SK-MEL-5 (cell line): ENCODE data around the gene GPR37L1. TPM values are rescaled to one million over a fixed set of nuclear protein-coding genes. Genes with fewer than 3 reads are reported as not detected.
A peak's percentile ranks its signal among the peaks of the same experiment; 100 is the strongest.
"Not testable (repeated sequence)": the region's sequence is repeated elsewhere in the genome, so short reads cannot be mapped to it uniquely, and the experiment has no call there.

Source experiments
- DNase-seq: peaks from one replicate; pipeline ENCODE4 v3.0.0-alpha.2; 2016; ENCODE audit warnings: low read depth, low spot score
- in situ Hi-C: cut with HindIII; loops from 2 replicates; pipeline ENCODE4 v1.10.0; 2016; ENCODE audit warnings: low sequenced_read_pairs, high pct_unique_total_duplicates, low pct_unique_long_range_greater_than_20kb
- total RNA-seq: library from RNA; depleted of rRNA; stranded (reverse); fragments of >200 nt; shearing (Covaris generic); gene quantifications from 2 replicates; pipeline ENCODE4 v1.2.3, GENCODE V29; 2014

GPR37L1 gene
- total RNA-seq, 1 experiment from 2014 or later: not detected

DNA sequence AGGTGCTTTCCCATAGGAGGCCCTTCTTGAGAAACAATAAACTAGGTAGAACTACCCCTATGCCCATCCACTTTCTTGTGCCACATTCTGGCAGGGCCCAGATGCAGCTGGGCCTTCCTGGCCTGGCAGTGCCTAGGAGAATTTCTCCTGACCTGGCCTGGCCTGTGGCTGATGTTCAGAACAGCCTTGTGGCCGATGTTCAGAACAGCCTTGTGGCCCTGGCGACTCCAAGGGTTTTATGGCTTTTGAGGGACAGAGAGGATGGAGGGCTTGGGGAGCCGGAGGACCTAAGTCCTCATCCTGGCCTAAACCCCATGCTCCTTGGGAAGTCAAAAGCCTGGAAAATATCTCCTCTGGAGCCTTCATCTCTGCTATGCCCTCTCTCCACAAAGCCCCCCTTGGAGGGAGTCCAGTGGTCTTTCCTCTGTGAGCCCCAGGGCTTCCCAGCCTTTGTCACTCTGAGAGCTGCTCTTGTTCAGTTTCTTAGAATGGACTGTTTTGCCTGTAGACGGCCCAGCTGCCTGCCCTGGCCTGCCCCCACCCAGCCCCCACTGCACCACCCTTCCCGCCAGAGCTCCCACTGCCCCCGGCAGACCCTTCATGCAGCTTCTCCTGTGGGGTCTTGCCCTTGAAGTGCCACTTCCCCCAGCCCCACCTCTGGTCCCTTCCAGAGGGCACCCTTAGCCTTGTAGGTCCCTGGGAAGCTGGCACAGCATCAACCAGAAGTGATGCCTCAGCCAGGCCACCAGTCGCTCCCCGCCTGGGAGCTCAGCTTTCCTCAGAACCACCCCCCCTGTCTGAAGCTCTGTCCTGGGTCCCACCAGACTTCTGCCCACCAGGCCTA, 7.0 kb downstream of the GPR37L1 start:
- in situ Hi-C loops: no loop called here
- no peak for DNase-seq

DNA sequence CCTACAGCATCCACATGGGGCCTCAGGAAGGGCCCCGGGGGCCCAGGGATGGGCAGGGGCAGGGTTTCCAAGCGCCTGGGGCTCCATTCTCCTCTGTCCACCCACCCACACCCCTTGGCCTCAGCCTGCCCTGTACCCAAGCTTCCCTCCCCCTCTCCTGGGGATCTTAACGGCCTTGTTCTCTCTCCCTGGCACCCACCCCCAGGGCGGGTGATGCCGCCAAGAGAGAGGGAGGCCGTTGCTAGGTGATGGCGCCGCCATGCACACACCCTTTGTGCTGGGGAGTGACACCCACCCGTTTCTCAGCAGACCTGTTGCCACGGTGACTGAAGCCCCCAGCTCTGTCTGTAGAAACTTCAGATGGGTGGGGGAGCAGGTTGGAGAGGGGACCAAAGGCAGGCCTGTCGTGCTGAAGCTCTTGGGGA, 7.6 kb downstream of the GPR37L1 start:
- in situ Hi-C loops: no loop called here
- no peak for DNase-seq

DNA sequence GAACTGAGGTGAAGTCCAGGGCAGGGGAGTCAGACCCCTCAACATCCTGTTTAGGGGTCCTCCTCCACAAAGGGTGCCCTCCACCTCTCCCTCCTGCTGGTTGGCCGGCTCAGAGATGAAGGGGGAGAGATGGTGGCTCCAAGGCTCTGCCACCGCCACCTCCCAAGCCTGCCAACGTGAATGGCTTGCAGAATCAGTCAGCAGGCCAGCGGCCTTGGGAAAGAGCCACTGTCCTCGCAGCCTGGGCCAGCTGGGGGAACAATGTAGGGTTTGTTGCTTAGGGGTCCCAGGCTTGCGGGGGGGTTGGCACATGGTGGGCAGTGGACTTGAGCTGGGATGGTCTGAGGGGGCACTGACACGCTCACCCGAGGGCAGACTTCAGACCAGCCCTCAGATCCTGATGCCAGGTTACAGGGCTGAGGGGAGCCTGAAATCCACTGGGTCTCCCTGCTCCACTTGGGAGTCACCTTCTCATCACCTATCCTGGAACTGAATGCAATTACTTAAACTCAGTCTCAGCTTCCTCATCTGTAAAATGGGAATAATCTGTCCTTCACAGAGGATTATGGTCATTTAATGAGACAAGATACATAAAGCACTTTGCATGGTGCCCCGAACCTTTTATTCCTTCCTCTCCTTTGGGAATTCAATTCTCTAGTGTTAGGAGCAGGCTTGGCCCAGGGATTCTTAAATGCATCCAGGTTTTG, 8.3 kb downstream of the GPR37L1 start:
- DNase-seq: no peak
- in situ Hi-C loops: no loop called here

DNA sequence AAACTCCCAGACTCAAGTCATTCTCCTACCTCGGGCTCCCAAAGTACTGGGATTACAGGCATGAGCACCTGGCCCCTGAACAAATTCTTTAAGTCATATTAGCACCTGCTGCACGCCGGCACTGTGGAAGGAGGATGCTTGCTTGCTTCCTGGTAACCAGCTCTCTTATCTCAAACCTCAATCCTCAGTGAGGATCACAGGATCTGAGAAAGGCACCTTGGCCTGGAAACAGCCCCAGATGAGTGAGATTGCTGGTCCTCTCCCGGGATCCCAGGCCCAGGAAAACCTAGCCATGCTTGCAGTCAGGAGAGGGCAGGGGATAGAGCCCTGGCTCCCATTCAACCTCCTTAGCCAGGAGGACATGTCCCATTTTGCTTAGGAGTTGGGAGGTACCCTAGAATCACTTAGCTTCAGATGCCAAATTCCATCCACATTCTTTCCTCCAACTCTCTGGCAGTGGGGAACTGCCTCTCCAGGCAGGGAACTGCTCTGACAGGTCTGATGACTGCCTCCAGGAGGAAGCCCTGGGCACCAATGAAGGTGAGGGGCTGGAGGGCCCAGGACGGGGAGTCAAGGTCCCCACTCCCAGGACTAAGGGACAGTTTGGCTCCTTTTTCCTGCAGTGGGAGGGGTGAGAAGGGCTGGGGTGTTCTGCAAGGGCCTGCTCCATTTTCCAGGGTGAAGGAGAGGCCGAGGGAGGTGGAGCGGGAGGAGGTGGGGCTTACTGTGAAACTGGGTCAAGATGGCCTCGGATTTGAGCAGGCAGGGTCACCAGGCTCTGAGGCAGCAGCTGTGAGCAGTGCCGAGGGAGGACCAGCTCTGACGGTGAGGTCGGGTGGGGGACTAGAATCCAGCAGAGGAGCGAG, 9.5 kb downstream of the GPR37L1 start:
- no peak for DNase-seq
- in situ Hi-C loops: no loop called here

DNA sequence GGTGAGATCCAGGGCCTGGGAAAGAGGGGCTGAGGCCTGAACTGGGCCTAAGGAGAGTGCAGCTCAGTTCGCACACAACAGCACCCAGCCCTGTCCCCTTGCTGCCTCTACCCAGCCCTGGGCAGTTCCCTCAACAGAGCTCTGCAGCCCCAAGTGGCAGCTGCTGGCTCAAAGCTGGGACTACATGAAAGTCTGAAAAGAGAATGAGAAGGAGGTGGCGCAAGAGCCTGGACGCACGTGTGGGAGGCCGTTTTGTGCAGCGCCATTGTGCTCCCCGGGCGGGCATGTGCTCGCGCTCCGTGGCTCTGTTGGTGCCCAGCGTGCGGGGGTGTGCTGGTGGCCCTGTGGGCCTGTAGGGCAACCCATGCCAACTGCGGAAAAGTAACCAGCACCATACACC, 10.3 kb downstream of the GPR37L1 start:
- no peak for DNase-seq
- in situ Hi-C loops: no loop called here

DNA sequence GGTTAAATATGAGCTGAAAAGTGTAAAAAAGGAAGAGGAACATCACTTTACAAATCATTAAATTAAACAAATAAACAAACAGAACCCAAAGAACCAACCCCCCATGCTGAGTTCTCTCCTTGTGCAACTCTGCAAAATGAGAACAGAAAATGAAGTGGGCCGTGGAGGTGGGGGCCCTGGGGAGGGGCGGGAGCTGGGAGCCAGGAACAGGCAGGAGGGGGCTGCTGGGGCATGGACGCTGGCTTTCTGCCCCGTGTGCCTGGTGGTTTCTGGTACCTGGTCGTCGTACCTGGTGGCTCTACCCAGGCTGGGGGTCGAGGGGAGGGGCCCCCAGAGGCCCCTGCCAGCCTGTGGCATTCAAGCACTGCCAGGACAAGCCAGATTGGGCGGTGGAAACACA, 10.8 kb downstream of the GPR37L1 start:
- no peak for DNase-seq
- in situ Hi-C loops: no loop called here

DNA sequence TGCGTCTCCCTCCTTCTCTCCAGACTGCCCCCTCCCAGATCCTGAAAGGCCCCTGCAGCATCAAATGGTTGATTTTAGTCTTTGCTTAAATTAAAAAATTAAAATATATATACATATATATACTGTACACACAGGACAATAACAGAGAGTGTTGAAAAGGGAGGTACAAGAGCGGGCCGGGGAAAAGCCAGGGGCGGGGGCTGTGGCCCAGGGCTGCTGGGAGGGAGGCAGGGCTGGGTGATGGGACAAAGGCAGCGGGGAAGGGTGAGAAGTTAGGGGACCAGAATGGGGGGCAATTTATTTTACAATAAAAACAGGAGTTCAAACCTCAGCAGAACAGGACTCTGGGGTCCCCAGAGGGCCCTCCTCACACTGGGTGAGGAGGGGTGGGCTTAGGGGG, 11.3 kb downstream of the GPR37L1 start:
- no peak for DNase-seq
- in situ Hi-C loops: no loop called here

DNA sequence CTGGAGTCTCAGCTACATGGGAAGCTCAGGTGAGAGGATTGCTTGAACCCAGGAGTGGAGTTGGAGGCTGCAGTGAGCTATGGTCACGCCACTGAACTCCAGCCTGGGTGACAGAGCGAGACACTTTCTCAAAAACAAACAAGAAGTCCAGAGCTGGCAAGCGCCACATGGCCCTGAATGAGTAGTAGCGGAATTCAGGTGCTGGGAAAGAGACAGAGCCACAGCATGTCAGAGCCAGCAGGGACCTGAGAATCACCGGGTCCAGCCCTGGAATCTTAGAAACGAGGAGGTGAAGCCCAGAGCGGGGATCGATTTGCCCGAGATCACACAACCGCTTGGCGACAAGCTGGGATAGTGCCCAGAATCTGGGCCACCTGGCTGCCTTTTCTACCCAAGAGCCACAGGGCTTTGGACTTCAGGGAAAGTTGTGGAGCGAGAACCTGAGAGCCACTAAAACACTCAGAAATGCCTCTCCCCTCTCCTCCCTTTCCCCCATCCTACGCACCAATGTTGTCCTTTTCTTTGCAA, 12.0 kb downstream of the GPR37L1 start:
- no peak for DNase-seq
- in situ Hi-C loops: no loop called here

DNA sequence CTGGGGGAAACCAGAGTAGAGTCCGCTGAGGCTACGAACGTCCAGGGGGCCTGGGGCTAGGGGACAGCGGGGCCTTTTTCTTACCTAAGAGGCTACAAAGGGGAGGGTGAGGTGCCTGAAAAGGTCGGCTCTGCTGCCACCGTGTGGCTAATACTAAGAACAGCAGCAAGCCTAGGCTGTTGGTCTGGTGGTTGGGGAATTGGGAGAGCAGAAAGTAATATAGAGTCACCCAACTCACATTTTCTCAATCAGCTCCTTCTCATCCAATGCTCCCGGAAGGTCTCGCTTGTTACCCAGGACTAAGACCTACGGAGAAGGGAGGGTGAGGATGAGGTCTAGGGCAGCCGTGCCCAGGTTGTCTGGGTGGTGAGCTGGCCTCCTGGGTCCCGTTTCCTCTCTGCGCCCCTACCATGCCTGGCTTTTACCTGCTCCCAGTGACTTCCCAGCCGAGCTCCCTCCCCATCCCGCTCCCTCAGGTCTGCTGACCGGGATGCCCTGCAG, 12.6 kb downstream of the GPR37L1 start:
- in situ Hi-C loops: no loop called here
- DNase-seq: peak; percentile 75

DNA sequence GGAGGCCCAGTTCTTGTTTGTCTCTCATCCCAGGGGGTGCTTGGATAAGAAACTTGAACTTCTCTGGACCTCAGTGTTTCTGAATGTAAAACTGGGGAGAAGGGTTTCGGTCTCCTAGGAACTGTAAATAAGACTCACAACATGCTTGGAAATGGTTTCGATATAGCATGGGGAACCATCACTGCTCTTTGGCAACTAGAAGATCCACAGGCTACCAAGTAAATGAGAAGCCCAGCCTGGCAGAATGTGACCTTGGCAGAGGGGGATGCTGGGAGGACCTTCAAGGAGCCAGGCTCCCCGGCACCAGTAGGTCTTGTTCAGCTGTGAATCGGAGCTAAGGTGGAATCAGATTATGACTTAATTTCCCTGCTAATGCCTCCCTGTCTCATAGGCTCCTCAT, 18.1 kb downstream of the GPR37L1 start:
- no peak for DNase-seq
- in situ Hi-C loops: no loop called here

DNA sequence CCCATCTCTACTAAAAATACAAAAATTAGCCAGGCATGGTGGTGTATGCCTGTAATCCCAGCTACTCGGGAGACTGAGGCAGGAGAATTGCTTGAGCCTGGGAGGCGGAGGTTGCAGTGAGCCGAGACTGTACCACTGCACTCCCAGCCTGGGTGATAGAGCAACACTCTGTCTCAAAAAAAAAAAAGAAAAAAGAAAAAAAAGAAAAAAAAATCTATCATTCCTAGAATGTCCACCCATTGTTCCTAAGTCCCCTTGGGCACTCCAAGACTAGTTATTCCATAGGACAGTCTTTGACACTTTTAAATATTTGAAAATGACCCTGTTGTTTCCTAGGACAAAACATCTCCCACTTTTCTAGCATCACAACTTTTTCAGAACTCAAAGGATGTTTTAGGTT, 18.8 kb downstream of the GPR37L1 start:
- in situ Hi-C loops, DNase-seq: not testable (repeated sequence)

DNA sequence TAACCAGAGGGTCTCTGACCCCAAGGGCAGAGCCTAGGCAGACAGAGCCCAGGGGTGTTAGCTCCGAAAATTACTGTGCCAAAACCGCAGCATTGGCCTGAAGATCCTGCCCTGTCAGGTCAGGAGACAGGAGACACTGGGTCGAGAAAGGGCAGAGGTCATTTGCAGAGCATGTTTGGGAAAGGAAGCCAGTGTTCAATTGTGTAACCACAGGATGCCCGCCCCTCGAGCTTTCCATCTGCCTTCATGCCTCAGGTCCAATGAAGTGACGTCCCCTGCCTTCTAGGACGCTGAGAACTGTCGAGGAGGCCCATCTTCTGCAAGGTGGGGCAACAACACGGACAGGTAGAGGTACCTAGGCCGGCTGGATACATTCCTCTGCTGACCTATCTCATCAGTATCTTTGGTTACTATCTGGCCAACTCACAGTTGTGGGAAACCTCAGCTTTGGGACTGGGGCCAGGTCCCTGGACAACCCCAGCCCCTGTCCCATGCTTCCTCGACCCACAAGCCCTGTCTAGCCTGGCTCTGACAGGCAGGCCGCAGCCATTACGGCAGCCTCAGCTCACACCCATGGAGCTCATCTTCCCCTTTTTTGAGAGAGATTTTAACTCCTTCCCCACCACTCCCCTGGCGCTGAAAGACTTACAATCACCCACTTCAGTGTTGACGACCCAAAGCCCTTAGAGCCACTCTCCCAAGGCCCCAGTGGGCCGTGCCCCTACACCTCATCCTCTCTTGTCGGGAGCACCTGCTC, 20.5 kb downstream of the GPR37L1 start:
- in situ Hi-C loops: no loop called here
- DNase-seq: no peak

DNA sequence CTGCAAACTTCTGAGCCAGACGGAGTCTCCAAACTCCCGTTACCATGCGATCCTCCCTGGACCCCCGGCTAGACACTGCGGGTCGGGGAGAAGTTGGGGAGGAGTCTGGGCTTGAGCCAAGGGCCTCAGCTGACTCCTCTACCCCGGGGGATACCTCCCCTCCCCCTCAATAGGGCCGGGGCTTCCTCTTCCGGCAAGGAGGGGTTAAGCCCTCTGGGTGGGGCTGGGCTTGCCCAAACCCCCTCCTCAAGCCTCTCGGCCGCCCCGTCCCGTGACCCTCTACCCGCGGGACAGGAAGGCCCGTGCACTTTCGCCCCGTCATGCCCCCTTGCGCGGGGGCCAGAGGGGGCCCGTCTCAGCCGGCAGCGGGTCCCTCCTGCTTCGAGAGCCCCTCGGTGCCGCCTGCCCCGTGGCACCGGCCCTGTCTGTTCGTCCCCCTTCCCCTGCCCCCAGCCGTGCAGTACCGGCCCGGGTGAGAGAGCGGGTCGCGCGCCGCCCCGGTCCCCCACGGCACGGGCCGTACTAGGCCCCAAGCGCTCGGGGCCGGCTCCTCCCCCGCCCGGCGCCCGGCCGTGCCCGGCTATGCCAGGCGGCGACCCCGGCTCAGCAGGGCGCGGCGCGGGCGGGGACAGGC, 21.2 kb downstream of the GPR37L1 start:
- in situ Hi-C loops: no loop called here
- no peak for DNase-seq

DNA sequence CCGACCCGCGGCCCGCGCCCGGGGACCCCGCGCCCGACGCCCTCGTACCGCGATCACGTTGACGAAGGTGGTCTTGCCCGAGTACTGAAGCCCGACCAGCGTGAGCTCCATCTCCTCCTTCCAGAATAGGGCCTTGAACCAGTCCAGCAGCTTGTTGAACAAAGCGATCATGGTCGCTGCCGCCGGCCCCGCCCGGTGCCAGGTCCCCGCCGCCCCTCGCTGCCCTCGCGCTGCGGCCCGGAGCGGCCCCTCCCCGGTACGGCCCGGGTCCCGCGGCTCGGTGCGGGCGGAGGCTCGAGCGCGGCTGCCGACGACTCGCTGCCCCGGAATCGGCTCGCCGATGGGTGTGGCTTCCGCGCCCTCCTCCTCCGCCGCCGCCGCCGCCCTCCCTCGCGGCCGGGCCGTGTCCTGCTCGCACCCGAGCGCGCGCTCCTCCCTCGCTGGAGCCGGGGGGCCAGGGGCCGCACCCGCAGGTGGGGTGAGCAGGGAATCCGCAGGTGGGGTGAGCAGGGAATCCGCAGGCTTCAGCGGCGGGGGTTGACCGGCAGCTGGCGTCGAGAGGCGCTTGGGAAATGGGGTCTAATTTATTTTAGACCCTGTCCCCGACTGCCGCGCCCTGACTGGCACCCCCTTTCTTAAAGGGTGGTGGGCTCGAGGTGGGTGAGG, 21.8 kb downstream of the GPR37L1 start, which contains the start of gene ARL8A:
Gene ARL8A (minus strand): TSS at position 336 of the 666 bp plus-strand sequence. CDS start 165 bp downstream, at position 171.
- in situ Hi-C loops: no loop called here
- DNase-seq: peak; percentile 49

DNA sequence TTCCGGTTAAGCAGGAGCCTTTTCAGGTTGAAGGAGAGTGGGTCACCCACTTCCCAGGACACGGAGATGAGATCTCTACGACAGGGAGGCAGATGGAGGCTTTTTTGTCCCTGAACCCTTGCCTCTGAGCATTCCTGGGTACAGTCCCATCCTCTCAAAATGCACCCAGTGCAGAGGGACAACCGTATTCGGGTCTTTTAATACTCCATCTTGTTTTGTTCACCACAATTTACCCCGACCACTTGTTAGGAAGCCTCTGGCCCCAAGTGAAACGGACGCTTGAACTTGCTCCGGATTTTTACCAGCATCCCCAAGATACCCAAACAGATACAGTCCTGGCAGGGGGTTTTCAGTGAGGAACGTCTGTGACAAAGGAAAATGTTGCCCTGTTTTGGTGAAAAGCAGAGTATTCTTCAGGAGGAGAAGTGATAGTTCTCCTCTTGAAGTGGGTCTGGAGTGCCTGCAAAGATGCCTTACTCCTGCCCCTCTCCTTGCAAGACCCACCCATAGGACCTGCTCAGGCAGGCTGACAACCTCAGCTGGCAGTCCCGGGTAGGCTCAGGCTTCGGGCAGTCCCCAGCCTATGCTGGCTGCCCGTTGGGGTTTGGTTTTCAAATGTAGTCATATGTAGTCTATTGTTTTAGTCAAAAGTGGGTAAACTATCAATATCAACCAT, 22.5 kb downstream of the GPR37L1 start:
- in situ Hi-C loops: no loop called here
- DNase-seq: no peak

DNA sequence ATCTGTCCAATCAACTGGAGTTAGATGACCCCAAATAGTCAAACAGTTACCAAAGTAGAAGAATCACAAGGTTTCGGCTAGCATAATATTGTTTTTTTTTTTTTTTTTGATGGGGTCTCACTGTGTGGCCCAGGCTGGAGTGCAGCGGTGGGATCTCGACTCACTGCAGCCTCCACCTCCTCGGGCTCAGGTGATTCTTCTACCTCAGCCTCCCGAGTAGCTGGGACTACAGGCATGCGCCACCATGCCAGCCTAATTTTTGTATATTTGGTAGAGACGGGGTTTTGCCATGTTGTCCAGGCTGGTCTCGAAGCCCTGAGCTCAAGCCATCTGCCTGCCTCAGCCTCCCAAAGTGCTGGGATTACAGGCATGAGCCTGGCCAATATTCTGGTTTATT, 23.0 kb downstream of the GPR37L1 start:
- in situ Hi-C loops, DNase-seq: not testable (repeated sequence)
